ENCODE measurements around the gene TPRG1. TPM values are rescaled to one million over a fixed set of nuclear protein-coding genes. Genes with fewer than 3 reads are reported as not detected.

The TPRG1 gene
- total RNA-seq, 2 donors from 2014 or later, result 1.7 to 4.7 TPM

DNA sequence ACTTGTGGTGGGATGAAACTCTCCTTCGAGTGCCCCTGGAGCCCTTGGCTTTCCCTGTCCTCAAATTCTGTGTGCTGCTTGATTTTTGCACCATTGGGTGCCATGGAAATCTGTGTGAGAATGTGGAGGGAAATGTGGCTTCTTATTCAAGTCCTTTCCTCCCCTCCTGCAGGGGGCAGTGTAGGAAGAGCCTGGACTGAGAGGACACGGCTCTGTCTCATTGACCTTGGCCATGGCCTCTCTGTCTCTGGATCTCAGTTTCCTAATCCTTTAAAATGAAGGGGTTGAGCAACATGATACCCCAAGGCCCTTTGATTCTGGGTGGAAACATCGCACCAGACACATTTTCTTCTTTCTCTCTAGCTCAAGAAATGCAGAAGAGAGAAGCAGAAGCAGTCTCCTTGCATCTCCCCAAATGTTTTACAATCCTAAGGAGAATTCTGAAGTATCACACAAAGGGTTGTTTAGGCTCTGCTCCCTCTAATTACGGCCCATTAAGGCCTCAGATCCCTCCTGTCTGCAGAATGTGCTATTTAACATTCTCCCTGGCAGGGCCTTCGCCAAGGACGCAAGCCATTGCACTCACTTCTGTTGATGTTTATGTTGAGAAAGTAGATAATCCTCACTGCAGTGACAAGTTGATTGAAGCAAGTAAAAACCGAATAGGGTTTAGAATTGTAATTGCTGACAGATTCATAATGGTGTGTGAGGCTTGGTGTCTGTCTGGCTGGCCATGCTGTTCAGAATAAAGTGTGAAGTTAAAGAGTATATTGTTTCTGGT lies 169.1 kb downstream of the TPRG1 start:
- WGBS, result 66% methylated on average over 7 of the region's 7 CpGs
- no peaks in the 10 kb centered on the region for H3K9me3 ChIP-seq
- H3K4me3 ChIP-seq, result no peak overlapping the region
- H3K27me3 ChIP-seq (replicated peaks; ENCODE audit: insufficient read depth), result no peaks in the 10 kb centered on the region
- no peak overlapping the region for H3K27ac ChIP-seq
- TF ChIP-seq, protein P1, sequence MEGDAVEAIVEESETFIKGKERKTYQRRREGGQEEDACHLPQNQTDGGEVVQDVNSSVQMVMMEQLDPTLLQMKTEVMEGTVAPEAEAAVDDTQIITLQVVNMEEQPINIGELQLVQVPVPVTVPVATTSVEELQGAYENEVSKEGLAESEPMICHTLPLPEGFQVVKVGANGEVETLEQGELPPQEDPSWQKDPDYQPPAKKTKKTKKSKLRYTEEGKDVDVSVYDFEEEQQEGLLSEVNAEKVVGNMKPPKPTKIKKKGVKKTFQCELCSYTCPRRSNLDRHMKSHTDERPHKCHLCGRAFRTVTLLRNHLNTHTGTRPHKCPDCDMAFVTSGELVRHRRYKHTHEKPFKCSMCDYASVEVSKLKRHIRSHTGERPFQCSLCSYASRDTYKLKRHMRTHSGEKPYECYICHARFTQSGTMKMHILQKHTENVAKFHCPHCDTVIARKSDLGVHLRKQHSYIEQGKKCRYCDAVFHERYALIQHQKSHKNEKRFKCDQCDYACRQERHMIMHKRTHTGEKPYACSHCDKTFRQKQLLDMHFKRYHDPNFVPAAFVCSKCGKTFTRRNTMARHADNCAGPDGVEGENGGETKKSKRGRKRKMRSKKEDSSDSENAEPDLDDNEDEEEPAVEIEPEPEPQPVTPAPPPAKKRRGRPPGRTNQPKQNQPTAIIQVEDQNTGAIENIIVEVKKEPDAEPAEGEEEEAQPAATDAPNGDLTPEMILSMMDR (IDR thresholded peaks at IDR 0.05), result no peak
- no peak for TF ChIP-seq POLR2AphosphoS5 (IDR thresholded peaks at IDR 0.05)
- no peak for TF ChIP-seq POLR2A (IDR thresholded peaks at IDR 0.05)
- intact Hi-C loops (cut with DNase I), result no loop called here
- H3K4me1 ChIP-seq (replicated peaks), result no peaks in the 10 kb centered on the region
- no peak for DNase-seq (ENCODE audit: low spot score)
- no peaks in the 10 kb centered on the region for H3K36me3 ChIP-seq

DNA sequence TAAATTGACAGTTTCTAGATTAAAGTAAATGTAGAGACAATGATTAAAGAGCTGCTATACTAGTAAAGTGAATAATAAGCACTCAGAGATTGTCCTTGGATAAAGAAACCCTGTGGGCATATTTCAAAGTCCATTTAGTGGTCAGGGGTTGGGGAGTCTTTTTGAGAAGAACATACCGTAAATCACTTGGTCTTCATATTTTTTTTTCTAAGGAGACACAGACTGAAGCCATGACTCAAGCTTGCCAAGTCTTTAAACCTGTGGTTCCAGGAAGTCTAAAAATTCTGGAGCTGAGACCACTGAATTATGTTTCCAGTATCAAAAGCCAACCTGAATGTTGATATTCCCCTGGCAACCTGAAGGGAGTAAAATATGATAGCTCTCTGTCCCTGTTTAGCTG lies 171.0 kb downstream of the TPRG1 start:
- intact Hi-C loops (cut with DNase I), result no loop called here
- no peak overlapping the region for H3K4me3 ChIP-seq
- WGBS, result 40% methylated on average over 1 of the region's 1 CpG
- no peaks in the 10 kb centered on the region for H3K27me3 ChIP-seq (replicated peaks; ENCODE audit: insufficient read depth)
- H3K27ac ChIP-seq, result no peak overlapping the region
- H3K9me3 ChIP-seq, result no peaks in the 10 kb centered on the region
- H3K4me1 ChIP-seq (replicated peaks), result no peaks in the 10 kb centered on the region
- no peaks in the 10 kb centered on the region for H3K36me3 ChIP-seq
- DNase-seq (ENCODE audit: low spot score), result no peak
- TF ChIP-seq POLR2A (IDR thresholded peaks at IDR 0.05) (no peak), POLR2AphosphoS5 (IDR thresholded peaks at IDR 0.05) (no peak)
- TF ChIP-seq, protein P1 (IDR thresholded peaks at IDR 0.05), result no peak

DNA sequence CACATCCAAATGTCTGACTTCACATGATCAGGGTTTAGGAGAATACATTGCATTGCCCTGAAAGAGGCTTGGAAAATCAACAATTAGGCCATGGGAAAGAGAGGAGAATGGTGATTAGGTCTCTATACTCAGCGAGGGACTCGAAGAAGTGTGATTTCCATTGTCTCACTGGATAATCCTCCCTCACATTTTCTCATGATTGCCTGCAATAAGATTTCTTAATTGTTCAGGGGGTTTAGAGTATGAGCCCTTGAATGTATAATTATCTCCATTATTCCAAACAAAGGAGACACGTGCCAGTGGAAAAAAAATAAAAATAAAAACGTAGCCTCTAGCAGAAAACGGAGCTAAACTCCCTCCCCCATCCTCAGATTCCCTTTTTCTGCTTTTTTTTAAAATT lies 173.2 kb downstream of the TPRG1 start:
- WGBS, result 86% methylated on average over 5 of the region's 5 CpGs
- Histone ChIP-seq H3K36me3 (no peaks in the 10 kb centered on the region), H3K27ac (no peak overlapping the region), H3K4me3 (no peak overlapping the region), H3K27me3 (replicated peaks; ENCODE audit: insufficient read depth) (no peaks in the 10 kb centered on the region), H3K9me3 (no peaks in the 10 kb centered on the region), H3K4me1 (replicated peaks) (no peaks in the 10 kb centered on the region)
- intact Hi-C loops (cut with DNase I), result no loop called here
- DNase-seq (ENCODE audit: low spot score), result no peak
- no peak for TF ChIP-seq POLR2A (IDR thresholded peaks at IDR 0.05)
- TF ChIP-seq, protein P1 (IDR thresholded peaks at IDR 0.05), result no peak
- no peak for TF ChIP-seq POLR2AphosphoS5 (IDR thresholded peaks at IDR 0.05)

DNA sequence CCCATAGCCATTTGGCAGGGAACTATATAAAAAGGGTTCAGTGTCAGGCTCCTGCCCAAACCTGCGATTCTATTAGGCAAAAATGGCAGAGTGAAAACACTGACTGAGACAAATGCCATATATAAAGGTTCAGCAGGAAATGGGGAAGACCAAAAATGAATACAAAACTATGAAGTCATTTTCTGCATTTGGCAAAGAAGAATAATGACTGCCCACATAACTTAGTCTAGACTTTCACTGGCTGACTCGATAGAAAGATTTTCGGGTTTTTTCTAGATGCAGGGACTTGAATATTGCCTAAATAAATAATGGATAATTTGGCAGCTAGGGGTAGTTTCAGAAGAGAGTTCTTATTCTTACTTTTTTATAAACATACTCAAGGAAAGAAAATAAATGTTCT lies 178.0 kb downstream of the TPRG1 start:
- intact Hi-C loops (cut with DNase I), result no loop called here
- Histone ChIP-seq H3K9me3 (no peaks in the 10 kb centered on the region), H3K4me1 (replicated peaks) (peaks cover 2% of the 10 kb centered on the region), H3K27ac (no peak overlapping the region), H3K27me3 (replicated peaks; ENCODE audit: insufficient read depth) (no peaks in the 10 kb centered on the region), H3K4me3 (no peak overlapping the region), H3K36me3 (no peaks in the 10 kb centered on the region)
- DNase-seq (ENCODE audit: low spot score), result no peak
- TF ChIP-seq POLR2AphosphoS5 (IDR thresholded peaks at IDR 0.05) (no peak), POLR2A (IDR thresholded peaks at IDR 0.05) (no peak)
- TF ChIP-seq, protein P1 (IDR thresholded peaks at IDR 0.05), result no peak
- WGBS, result 45% methylated on average over 3 of the region's 3 CpGs

Data from prostate gland (tissue), 2 donors.